HFF-Myc (cell line): Measurements from ENCODE around the gene NYAP1.
A peak's percentile ranks its signal among the peaks of the same experiment; 100 is the strongest.

Experiments used
- DNase-seq: peaks from one replicate; pipeline ENCODE4 v3.0.0-alpha.2; 2011; ENCODE audit warnings: low read depth; ENCODE audit errors: extremely low read depth
- H3K4me3 ChIP-seq: replicated peaks from 2 replicates; pipeline ENCODE4 v1.5.1; 2011; ENCODE audit warnings: low read depth, mild to moderate bottlenecking, control low read depth, low read length
- CTCF ChIP-seq: IDR thresholded peaks from 2 replicates; pipeline ENCODE4 v1.5.1; 2012; ENCODE audit warnings: mild to moderate bottlenecking, low read depth, low read length, control low read depth; ENCODE audit errors: missing control alignments

The NYAP1 gene

DNA sequence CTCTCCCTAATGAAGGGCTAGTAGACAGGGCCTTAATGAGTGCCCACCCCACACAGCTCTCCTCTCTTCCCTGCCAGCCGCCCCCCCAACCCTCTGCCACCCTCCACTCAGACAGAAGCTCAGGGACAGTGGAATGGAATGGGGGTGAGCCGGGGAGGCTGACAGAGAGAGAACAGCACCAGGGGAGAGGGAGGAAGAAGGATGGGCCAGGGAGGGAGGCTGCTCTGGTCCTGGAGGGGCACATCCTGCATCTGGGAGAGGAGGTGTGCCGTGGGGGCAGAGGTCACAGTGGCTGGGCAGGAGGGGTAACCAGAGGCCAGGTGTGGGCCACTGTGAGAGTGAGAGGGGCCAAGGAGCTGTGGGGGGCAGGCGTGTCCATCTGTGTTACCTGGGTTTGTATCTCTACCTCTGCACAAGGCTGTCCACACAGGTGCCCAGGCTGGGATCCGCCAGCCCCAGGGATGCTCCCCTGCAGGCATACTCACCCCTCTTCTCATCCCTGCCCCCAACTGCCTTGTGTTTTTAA is 2.4 kb downstream of the NYAP1 start:
- no peak overlapping the region for H3K4me3 ChIP-seq
- no peak for TF ChIP-seq CTCF
- no peak for DNase-seq

GRCh38 chr7:100486753-100487446 is 3.2 kb downstream of the NYAP1 start:
- no peak for TF ChIP-seq CTCF
- DNase-seq, result no peak
- H3K4me3 ChIP-seq, result no peak overlapping the region

DNA sequence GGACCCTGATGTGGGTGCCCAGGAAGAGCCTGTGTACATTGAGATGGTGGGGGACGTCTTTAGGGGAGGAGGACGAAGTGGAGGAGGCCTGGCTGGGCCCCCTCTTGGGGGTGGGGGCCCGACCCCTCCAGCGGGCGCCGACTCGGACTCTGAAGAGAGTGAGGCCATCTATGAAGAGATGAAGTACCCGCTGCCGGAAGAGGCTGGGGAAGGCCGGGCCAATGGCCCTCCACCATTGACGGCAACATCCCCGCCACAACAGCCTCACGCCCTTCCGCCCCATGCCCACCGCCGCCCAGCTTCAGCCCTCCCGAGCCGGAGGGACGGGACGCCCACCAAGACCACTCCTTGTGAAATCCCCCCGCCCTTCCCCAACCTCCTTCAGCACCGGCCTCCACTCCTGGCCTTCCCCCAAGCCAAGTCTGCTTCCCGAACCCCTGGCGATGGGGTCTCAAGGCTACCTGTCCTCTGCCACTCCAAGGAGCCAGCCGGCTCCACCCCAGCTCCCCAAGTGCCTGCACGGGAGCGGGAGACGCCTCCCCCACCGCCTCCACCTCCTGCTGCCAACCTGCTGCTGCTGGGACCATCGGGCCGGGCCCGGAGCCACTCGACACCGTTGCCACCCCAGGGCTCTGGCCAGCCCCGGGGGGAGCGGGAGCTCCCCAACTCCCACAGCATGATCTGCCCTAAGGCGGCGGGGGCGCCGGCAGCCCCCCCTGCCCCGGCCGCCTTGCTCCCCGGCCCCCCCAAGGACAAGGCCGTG is 4.8 kb downstream of the NYAP1 start:
- no peak for TF ChIP-seq CTCF
- H3K4me3 ChIP-seq, result no peak overlapping the region
- no peak for DNase-seq

DNA sequence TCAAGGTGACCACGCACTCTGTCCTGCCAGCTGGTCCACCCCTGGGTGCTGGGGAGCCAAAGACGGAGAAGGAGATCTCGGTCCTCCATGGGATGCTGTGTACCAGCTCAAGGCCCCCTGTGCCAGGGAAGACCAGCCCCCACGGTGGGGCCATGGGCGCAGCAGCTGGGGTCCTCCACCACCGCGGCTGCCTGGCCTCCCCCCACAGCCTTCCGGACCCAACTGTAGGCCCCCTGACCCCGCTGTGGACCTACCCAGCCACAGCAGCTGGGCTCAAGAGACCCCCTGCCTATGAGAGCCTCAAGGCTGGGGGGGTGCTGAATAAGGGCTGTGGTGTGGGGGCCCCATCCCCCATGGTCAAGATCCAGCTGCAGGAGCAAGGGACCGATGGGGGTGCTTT is 5.4 kb downstream of the NYAP1 start:
- no peak for TF ChIP-seq CTCF
- H3K4me3 ChIP-seq, result no peak overlapping the region
- DNase-seq, result no peak

DNA sequence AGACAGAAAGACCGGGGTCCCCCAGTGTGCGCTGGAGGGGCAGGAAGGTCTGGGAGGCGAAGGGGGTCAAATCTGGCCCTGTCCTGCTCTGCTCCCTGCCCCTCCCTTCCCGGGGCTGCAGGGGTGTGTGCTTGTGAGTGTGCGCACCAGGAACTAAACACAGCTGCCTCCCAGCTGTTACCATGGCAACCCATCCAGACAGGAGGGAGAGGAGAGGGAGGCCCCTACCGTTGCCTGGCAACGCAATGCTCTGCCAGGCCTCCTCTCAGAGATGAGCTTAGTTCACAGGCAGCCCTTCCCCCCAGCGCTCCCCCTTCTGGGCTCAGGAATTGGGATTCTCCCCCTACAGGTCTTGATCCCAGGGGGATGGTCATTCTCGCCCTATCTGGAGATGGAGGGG is 6.1 kb downstream of the NYAP1 start:
- TF ChIP-seq CTCF, result no peak
- peak; percentile 92 for DNase-seq
- H3K4me3 ChIP-seq, result no peak overlapping the region

DNA sequence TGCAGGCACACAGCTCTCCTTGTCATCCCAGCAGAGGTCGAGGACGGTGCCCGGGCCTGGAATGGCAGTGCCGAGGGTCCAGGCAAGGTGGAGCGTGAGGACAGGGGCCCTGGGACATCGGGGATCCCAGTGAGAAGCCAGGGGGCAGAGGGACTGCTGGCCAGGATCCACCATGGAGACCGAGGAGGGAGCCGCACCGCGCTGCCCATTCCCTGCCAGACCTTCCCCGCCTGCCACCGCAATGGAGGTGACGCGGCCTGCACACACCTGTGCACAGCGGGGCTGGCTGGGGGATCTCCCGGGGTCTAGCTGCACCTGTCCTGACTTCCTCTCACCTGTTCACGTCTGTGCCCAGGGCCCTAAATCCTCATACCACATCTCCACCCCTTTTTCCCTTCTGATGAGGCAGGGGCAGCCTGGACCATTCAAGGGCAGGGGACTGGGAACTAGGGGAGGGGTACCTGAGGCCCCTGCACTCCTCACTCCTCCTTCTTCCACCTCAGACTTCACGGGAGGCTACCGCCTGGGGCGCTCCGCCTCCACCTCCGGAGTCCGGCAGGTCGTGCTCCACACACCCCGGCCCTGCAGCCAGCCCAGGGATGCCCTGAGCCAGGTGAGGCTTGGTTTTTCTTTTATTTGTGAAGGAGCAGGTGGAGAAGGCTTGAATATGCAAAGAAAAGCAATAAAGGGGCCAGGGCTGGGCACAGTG is 6.9 kb downstream of the NYAP1 start:
- H3K4me3 ChIP-seq, result no peak overlapping the region
- no peak for TF ChIP-seq CTCF
- no peak for DNase-seq
